ENCODE results near the gene ADAMTS19. TPM values are rescaled to one million over a fixed set of nuclear protein-coding genes. Genes with fewer than 3 reads are reported as not detected.

The ADAMTS19 gene
- total and polyA plus RNA-seq, 9 of the 15 experiments (the other 6 are each of a cell fraction or from before 2014, with no cell fraction given): not detected

- H3K4me3 ChIP-seq: no peak overlapping the region
- no peaks in the 10 kb centered on the region; the same call in 1 of the 2 replicates for H3K9me3 ChIP-seq (replicated peaks; ENCODE audit: control insufficient read depth, insufficient read depth, low read depth, low read length)
- no peak overlapping the region for H3K27ac ChIP-seq (ENCODE audit: extremely low read depth, low read depth, low read length)
- ATAC-seq (no peak), FAIRE-seq (no peak), DNase-seq (ENCODE audit: extremely low read depth in 1 of 4, low spot score in 3 of 4) (no peak)
- H3K4me1 ChIP-seq (replicated peaks in 1 of 2; ENCODE audit: control insufficient read depth in 2 of 2, insufficient read depth in 2 of 2, low read length in 2 of 2): no peaks in the 10 kb centered on the region
- H4K20me1 ChIP-seq (replicated peaks; ENCODE audit: control insufficient read depth, insufficient read depth, low read length): no peaks in the 10 kb centered on the region
- ChIA-PET POLR2A (interaction anchor here (0.8 kb wide), 1 partner anchor 8 kb away, joined by 4 read pairs; no protein-coding TSS in a partner anchor), CTCF (ENCODE audit: low intra/inter-chr PET ratio) (no interaction called here)
- no TSS peak for BruUV-seq (replicated peaks)
- no peaks in the 10 kb centered on the region for H3K36me3 ChIP-seq (ENCODE audit: control insufficient read depth, insufficient read depth, low read length)
- TF ChIP-seq ZNF253 (CRISPR knock-in tag; conservative IDR thresholded peaks at IDR 0.05): no peak
- TF ChIP-seq ZNF140 (CRISPR knock-in tag; IDR thresholded peaks at IDR 0.05): no peak
- TF ChIP-seq PREB (CRISPR knock-in tag; IDR thresholded peaks at IDR 0.05): no peak
- TF ChIP-seq POLR2H (tag; IDR thresholded peaks at IDR 0.05; ENCODE audit: low read depth): no peak
- no peak for TF ChIP-seq IRF9 (tag; IDR thresholded peaks at IDR 0.05)
- TF ChIP-seq ZBED1 (IDR thresholded peaks at IDR 0.05): no peak
- TF ChIP-seq ZNF75A (CRISPR knock-in tag; IDR thresholded peaks at IDR 0.05): no peak
- TF ChIP-seq FIP1L1 (IDR thresholded peaks at IDR 0.05; ENCODE audit: low read depth, low read length, poor library complexity, severe bottlenecking): no peak
- no peak overlapping the region for H2AFZ ChIP-seq (ENCODE audit: low read depth, low read length)
- no peak overlapping the region for H3K9ac ChIP-seq (ENCODE audit: insufficient read depth in 1 of 2, low read depth in 2 of 2, low read length in 2 of 2)
- in situ Hi-C loops (cut with MboI): no loop called here
- intact Hi-C loops (cut with micrococcal nuclease): no loop called here
- H3K4me2 ChIP-seq (ENCODE audit: insufficient read depth, low read length): no peak overlapping the region
- no peaks in the 10 kb centered on the region; a peak in 1 of 5 replicates for H3K27me3 ChIP-seq (ENCODE audit: control insufficient read depth in 2 of 2, insufficient read depth in 2 of 2, low read length in 2 of 2)
- H3K79me2 ChIP-seq (ENCODE audit: control insufficient read depth, insufficient read depth, low read length): no peaks in the 10 kb centered on the region
- no peaks in the 10 kb centered on the region for H3K9me1 ChIP-seq (ENCODE audit: control insufficient read depth, insufficient read depth, low read length)
These were observed 28.7 kb upstream of the ADAMTS19 start for GRCh38 chr5:129431406-129431805.

Data from K562 (cell line).